Uterus (tissue), 2 donors: ENCODE results near the gene SLC6A1.

ENCODE experiments used
- CTCF ChIP-seq, 4 experiments: fragments of 200-600 bp in 2 of 4; fragments of 450-650 bp in 2 of 4; sonication (generic) in 2 of 4; IDR thresholded peaks; one replicate each; pipeline ENCODE4 v1.5.1; 2016 to 2019; ENCODE audit warnings: antibody characterized with exemption in 4 of 4, mild to moderate bottlenecking in 2 of 4, moderate library complexity in 1 of 4
- POLR2A ChIP-seq, 2 donors: fragments of 450-650 bp; IDR thresholded peaks; one replicate each; pipeline ENCODE4 v1.6.1; 2016; ENCODE audit warnings: antibody characterized with exemption in 2 of 2, mild to moderate bottlenecking in 1 of 2, moderate library complexity in 1 of 2

- TF ChIP-seq CTCF (IDR thresholded peaks at IDR 0.05) (peak; percentile 49 to 62 (median 50)), POLR2A (IDR thresholded peaks at IDR 0.05) (no peak)
Measured at GRCh38 chr3:10983219-10983916, 9.2 kb upstream of the SLC6A1 start.
